ENCODE measurements around the gene C2orf76.

- no peak for TF ChIP-seq CTCF (conservative IDR thresholded peaks at IDR 0.05; ENCODE audit: low read depth, low read length)
- TF ChIP-seq EZH2 (IDR thresholded peaks at IDR 0.05; ENCODE audit: low read length, unreplicated experiment) = no peak
- no peak for TF ChIP-seq EZH2phosphoT487 (IDR thresholded peaks at IDR 0.05; ENCODE audit: borderline replicate concordance, low read length)
These were observed 72.7 kb downstream of the C2orf76 start for GRCh38 chr2:119293900-119294299.

All from PC-3 (cell line).